GM19468 (cell line): ENCODE measurements around the gene ORAI3.
A peak's percentile ranks its signal among the peaks of the same experiment; 100 is the strongest.

Experiments
- ATAC-seq: cut with Tn5 transposase; IDR thresholded peaks from one replicate; pipeline ENCODE4 v1.9.1; 2021; ENCODE audit warnings: mild to moderate bottlenecking, moderate library complexity, moderate number of reproducible peaks; ENCODE audit not compliant: unreplicated experiment; ENCODE audit errors: extremely low read depth

The ORAI3 gene

DNA sequence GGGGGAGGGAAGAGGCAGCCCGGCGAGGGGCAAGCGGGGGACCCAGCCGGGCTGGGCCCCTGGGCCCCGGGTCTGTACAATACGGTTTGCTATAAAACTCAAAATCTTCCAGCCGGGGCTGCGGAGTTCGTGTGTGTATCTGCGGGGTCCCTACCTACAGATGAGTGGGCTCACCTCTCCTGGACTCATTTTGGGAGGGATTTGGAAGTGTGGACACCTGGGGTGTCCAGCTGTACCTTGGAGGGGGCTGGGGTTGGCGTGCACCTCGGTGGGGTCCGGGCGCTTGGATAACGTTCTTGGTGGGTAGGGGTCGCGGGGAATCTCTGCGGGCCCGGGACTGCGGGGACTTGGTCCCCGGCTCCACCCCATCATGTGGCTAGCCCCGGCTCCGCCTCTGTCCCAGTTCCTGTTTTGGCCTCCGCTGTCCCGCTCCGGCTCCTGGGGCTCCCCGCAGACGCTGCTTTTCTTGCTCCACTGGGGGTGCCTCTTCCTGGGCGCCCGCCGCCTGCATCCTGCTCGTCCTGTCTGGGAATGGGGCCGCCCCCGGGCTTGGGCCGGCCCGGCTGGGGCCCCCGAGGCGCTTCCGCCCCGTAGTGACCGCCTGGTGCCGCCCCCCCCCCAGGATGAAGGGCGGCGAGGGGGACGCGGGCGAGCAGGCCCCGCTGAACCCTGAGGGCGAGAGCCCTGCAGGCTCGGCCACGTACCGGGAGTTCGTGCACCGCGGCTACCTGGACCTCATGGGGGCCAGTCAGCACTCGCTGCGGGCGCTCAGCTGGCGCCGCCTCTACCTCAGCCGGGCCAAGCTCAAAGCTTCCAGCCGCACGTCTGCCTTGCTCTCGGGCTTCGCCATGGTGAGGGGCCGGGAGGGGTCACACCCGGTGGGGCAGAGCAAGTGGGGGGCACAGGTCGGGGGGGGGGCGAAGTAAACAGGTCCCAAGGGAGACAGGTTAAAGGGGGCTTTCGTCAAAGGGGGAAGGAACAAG lies at the start of gene ORAI3:
Gene ORAI3, plus strand, starts transcription at position 402 of the 983 bp plus-strand sequence. Its CDS starts 222 bp downstream, at position 624.
- ATAC-seq, result peak; percentile 29

GRCh38 chr16:30899794-30900193 lies 49.1 kb upstream of the ORAI3 start:
- ATAC-seq, result no peak

- ATAC-seq, result no peak
Measured at GRCh38 chr16:30900588-30900987, 48.3 kb upstream of the ORAI3 start.

GRCh38 chr16:30901201-30902028 lies 47.5 kb upstream of the ORAI3 start:
- ATAC-seq, result no peak

DNA sequence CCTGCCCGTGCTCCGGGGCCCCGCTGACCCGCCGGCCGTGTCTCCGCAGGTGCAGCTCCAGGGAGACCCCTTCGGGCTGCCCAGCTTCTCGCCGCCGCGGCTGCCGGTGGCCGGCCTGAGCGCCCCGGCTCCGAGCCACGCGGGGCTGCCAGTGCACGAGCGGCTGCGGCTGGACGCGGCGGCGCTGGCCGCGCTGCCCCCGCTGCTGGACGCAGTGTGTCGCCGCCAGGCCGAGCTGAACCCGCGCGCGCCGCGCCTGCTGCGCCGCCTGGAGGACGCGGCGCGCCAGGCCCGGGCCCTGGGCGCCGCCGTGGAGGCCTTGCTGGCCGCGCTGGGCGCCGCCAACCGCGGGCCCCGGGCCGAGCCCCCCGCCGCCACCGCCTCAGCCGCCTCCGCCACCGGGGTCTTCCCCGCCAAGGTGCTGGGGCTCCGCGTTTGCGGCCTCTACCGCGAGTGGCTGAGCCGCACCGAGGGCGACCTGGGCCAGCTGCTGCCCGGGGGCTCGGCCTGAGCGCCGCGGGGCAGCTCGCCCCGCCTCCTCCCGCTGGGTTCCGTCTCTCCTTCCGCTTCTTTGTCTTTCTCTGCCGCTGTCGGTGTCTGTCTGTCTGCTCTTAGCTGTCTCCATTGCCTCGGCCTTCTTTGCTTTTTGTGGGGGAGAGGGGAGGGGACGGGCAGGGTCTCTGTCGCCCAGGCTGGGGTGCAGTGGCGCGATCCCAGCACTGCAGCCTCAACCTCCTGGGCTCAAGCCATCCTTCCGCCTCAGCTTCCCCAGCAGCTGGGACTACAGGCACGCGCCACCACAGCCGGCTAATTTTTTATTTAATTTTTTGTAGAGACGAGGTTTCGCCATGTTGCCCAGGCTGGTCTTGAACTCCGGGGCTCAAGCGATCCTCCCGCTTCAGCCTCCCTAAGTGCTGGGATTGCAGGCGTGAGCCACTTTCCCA lies 46.6 kb upstream of the ORAI3 start:
- ATAC-seq, result no peak

DNA sequence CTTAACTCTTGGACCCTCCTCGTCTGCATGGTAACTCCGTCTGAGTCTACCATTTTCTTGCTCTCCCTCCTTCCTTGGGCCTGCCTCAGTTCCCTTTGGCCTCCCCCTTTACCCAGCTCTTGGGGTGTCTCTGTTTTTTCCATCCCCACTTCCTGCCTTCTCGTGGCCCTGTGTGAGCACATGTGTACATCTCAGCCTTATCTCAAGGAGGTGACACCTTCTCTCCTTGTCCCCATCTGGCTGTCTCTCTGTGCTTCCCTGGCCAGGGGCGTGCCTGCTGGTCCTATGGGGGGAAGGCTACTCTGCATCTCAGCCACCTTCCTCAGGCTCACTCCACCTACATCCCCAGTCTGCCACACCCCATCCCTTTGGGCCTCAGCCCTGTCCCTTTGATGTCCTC lies 45.9 kb upstream of the ORAI3 start:
- ATAC-seq, result no peak

DNA sequence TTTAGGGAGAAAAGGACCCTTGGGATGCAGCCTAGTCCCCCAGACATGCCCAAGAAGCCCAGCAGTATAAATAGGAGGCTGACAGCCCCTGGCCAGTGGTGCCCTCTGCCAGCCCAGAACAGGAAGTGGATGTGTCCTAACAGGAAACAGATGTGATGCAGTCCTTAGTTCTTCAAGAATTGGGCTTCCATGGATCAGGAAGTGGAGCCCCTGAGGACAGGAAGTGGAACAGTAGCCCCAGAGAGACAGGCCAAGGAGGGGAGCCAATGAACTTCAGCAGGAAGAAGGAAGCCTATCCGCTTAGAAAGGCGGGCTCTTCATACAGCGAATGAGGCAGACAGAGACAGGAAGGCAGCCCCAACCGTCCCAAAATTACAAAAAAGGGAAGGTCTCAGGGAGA lies 45.3 kb upstream of the ORAI3 start:
- no peak for ATAC-seq

DNA sequence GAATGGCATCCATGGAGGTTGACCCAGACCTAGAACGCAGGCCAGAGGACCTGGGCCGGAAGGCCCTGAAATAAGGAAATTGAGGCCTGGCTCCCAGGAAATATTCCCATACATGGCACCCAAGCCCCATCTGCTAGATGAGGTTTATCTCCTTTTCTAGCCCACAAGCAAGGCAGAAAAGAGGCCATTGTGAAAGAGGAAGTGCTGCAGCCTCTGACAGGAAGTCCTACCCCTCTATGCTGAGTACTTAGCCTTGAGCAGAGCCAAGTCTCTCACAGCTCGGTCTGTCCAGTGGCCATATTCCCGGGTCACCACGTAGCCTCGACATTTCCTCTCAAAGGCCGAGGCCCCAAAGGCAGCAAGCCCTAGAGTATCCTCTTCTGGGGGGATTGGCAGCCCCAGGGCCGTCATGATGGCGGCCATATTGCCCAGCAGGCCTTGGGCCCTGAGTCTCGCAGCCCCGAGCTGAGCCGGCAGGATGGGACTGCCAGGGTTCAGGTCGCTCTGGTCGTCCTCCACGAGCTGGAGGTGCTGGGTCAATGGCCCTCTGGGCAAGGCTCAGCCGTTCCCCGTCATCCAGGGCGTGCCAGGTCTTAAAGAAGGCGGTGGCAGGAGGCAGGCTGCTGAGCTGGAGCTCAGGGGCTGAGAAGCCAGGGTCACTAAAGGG lies 44.6 kb upstream of the ORAI3 start:
- no peak for ATAC-seq

DNA sequence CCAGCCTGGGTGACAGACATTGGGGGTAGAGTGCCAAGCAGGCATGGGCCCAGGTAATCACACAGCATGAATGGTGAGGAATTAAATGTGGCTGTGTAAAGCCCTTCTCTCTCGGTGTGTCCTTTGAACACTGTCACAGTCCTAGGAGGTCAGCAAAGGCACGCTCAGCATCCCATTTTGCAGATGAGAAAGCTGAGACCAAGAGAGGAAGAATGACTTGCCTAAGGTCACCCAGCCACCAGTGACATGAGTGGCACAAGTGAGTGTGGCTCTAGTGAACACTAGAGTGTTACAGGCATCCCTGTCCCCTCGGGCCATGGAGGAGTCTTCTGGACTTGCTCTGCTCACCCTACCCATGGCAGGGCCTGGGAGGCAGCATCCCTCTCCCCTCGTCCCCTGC lies 41.8 kb upstream of the ORAI3 start:
- ATAC-seq, result no peak

- no peak for ATAC-seq
Measured at GRCh38 chr16:30910427-30911029, 38.3 kb upstream of the ORAI3 start.

DNA sequence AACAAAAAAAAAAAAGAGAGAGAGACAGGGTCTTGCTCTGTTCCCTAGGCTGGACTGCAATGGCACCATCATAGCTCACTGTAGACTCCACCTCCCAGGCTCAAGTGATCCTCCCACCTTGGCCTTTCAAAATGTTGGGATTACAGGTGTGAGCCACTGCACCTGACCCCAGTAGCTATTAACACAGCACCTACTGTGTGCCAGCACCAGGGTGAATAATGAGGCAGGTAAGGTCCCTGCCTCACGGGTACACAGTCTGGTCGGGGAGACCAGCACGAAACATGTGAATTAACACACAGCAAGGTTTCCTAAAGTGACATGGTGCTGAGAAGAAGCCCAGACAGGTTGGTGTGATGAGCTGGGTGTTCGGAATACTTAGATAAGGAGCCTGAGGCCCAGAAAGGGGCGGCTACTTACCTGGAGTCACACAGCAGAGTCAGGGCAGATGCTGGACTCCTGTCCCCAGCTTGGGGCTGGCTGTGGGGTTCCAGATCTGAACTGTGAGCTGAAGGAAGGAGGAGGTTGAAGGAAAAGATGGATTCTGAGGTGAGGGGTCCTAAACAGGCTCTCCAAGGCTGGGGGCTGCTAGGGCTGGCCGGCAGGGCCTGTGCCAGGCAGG lies 36.0 kb upstream of the ORAI3 start:
- no peak for ATAC-seq

DNA sequence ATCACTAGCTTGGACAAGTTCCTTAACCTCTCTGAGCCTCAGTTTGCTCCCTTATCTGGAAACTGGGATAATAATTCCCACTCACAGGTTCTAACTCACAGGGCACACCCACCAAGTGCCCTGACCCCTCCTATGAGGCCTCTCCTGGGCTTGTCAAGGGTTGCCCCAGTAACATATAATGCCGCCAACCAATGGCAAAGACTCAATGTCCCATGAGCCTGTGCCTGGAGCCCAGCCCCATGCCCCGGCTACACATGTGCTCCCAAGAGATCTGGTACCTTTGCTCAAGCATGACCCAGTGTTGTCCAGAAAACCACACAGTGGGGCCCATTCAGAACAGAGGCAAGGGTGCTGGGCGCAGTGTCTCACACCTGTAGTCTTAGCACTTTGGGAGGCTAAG lies 34.0 kb upstream of the ORAI3 start:
- ATAC-seq, result no peak

DNA sequence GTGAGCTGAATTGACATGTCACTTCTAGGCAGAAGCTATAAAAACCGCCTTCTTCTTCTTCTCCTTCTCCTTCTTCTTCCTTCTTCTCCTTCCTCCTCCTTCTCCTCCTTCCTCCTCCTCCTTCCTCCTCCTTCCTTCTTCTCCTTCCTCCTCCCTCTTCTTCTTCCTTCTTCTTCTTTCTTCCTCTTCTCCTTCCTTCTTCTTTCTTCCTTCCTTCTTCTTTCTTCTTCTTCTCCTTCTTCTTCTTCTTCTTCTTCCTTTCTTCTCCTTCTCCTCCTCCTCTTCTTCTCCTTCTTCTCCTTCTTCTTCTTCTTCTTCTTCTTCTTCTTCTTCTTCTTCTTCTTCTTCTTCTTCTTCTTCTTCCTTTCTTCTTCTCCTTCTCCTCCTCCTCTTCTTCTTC lies 30.3 kb upstream of the ORAI3 start:
- ATAC-seq, result no peak

DNA sequence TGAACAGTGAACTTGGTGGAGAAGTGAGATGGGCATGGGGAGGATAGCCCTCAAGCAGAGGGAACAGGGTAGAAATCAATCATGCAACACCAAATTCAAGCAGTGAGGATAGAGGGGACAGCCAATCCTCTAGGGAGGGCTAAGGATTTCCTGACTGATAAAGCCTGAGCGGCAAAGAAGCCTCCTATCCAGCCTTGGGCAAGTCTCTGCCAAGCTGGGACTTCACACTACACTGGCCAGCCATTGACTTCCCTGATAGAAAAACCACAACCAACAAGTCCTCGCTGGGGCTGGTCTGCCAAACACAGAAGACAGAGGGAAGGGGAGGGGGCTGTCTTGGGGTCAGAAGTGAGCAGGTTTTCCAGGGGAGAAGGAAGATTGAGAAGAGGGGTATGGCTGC lies 28.0 kb upstream of the ORAI3 start:
- ATAC-seq, result no peak

DNA sequence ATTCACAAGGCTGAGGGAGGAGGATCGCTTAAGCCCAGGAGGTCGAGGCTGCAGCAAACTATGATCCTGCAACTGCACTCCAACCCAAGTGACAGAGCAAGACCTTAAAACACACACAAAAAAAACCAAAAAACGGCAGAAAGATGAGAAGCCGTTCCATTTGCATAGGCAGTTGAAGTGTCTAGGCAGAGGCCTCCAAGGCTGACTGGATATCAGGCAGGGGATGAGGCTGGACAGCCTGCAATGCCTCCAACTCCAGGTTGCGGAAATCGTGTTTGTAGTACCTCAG lies 27.5 kb upstream of the ORAI3 start:
- no peak for ATAC-seq

GRCh38 chr16:30921748-30922419 lies 27.0 kb upstream of the ORAI3 start:
- no peak for ATAC-seq

GRCh38 chr16:30922420-30922959 lies 26.4 kb upstream of the ORAI3 start:
- ATAC-seq, result peak; percentile 60

GRCh38 chr16:30922960-30923535 lies 25.8 kb upstream of the ORAI3 start:
- ATAC-seq, result peak; percentile 62
